GM19328 (cell line): Measurements from ENCODE around the gene NCOA3.
"Not testable (repeated sequence)": the region's sequence is repeated elsewhere in the genome, so short reads cannot be mapped to it uniquely, and the experiment has no call there.

ENCODE experiments used
- ATAC-seq: cut with Tn5 transposase; IDR thresholded peaks from one replicate; pipeline ENCODE4 v1.9.1; 2021; ENCODE audit warnings: mild to moderate bottlenecking, moderate library complexity; ENCODE audit not compliant: unreplicated experiment

Gene NCOA3

DNA sequence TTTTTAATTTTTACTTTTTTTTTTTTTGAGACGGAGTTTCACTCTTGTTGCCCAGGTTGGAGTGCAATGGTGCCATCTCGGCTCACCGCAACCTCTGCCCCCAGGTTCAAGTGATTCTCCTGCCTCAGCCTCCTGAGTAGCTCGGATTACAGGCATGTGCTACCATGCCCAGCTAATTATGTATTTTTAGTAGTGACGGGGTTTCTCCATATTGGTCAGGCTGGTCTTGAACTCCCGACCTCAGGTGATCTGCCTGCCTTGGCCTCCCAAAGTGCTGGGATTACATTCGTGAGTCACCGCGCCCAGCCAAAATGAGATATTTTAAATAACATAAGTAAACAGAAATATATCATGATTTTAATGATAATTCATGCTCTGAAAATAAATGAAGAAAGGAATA, 1.6 kb upstream of the NCOA3 start:
- ATAC-seq = not testable (repeated sequence)

- ATAC-seq = no peak
Observed at GRCh38 chr20:47500554-47500953, 1.1 kb upstream of the NCOA3 start.

DNA sequence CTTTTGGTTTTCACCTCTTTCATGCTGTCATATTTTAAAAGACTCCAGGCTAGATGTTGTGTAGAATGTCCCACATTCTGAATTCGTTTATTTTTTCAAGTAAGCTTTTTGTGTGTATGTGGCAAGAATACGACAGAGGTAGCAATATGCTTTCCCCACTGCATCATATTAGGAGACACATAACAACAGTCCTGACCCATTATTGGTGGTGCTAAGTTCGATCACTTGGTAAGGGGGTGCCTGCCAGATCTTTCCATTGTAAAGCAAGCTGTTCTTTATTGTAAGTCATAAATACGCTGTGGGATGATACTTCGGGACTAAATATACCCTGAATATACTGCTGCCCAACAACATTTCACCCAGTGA, 588 bp upstream of the NCOA3 start:
- no peak for ATAC-seq

- no peak for ATAC-seq
Observed at GRCh38 chr20:47502271-47503239, 868 bp downstream of the NCOA3 start.

DNA sequence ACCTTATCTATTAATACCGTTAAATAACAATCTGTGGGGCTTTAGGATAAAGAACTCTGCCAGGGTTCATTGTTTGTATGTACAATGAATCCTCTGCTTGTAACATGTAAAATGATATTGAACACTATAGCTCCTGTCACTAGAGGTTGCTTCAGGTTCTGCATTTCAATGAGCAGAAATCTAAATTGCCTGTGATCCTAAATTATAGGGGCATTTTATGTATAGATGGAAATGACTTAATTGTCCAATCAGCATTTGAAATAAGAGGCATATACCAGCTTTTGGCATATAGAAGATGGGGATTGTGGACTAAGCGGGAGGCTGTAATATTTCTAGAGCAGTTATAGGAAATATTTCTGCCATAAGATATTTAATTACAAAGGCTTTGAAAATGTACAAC, 2.0 kb downstream of the NCOA3 start:
- ATAC-seq = no peak

DNA sequence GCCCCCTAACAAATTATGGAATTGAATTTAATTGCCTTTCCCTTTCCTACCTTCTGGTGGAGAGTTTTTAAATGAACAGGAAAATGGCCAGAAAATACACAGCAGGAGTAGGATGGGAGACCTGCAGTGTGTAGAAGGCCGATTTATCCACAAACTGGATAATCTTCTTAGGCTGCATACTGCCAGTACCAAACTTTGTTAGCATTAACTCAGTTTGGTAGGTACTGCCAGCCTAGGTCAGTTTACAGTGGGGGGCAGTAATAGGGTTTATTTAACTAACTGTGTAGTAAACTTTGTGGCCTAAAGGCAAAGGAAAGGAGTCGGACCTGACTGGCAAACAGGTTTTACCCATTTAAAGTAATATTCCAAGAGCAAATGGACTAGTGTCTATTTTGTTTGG, 4.6 kb downstream of the NCOA3 start:
- ATAC-seq = no peak

- no peak for ATAC-seq
Observed at GRCh38 chr20:47506850-47507249, 5.2 kb downstream of the NCOA3 start.

DNA sequence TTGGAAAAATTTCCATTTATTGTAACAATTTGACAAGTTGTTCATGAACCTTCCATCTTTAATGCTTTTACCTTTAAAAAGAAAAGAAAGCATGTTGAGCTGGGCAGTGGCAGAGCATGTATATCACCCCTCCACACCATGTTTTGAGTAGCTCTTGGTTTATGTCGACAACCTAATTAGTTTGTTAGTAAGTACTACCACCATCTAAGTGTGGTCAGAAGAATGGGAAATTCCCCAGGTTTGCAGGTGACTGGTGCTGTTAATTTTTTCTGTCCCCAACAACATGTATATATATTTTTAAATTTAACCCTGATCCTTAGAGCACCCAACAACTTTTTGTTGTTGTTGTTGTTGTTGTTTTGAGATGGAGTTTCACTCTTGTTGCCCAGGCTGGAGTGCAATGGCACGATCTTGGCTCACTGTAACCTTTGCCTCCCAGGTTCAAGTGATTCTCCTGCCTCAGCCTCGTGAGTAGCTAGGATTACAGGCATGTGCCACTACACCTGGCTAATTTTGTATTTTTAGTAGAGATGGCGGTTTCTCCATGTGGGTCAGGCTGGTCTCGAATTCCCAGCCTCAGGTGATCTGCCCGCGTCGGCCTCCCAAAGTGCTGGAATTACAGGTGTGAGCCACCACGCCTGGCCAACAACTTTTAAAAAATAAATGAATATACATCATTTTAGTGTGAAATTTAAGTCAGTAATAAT, 5.7 kb downstream of the NCOA3 start:
- not testable (repeated sequence) for ATAC-seq

DNA sequence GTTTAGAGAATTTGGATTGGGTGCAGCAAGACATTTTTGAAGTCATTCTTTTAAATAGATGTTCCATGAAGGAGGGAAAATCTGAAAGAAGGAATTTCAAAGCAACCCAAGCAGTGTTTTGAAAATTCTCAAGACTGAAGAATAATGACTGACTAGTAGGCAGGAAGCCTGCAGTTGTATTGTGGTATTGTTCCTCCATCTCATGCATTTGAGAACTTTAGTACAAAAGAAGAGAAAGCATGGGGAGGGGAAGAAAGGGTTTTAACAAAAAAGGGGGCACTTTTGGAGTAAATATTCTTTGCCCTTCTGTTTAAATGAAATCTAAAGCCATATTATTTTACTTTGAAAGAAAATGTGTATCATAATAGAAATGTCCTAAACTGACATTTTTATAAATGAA, 6.6 kb downstream of the NCOA3 start:
- no peak for ATAC-seq

- ATAC-seq = no peak
Observed at GRCh38 chr20:47509104-47509661, 7.5 kb downstream of the NCOA3 start.

GRCh38 chr20:47509685-47510084, 8.0 kb downstream of the NCOA3 start:
- no peak for ATAC-seq

GRCh38 chr20:47515843-47516242, 14.2 kb downstream of the NCOA3 start:
- no peak for ATAC-seq

GRCh38 chr20:47521059-47521808, 19.5 kb downstream of the NCOA3 start:
- no peak for ATAC-seq

- no peak for ATAC-seq
Observed at GRCh38 chr20:47524015-47524784, 22.5 kb downstream of the NCOA3 start.

- ATAC-seq = no peak
Observed at GRCh38 chr20:47527004-47527800, 25.5 kb downstream of the NCOA3 start.

- no peak for ATAC-seq
Observed at GRCh38 chr20:47529840-47530239, 28.2 kb downstream of the NCOA3 start.

- no peak for ATAC-seq
Observed at GRCh38 chr20:47531458-47531857, 29.8 kb downstream of the NCOA3 start.

- no peak for ATAC-seq
Observed at GRCh38 chr20:47532002-47532401, 30.3 kb downstream of the NCOA3 start.

DNA sequence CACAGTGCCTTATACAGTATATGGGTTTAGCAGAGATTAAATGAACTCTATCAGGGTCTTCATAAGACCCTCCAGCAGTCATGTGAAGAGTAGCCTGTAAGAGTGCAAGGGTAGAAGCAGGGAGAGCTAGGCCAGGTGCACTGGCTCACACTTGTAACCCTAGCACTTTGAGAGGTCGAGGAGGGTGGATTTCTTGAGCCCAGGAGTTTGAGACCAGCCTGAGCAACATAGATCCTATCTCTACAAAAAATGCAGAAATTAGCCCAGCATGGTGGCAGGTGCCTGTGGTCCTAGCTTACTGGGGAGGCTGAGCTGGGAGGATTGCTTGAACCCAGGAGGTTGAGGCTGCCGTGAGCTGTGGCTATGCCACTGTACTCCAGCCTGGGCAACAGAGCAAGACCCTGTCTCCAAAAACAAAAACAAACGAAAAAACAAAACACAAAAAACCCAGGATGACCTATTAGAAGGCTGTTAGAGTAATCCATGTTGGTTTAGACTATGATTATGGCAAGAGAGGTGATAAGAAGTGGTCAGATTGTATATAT, 31.9 kb downstream of the NCOA3 start:
- no peak for ATAC-seq
